T-helper 1 cell treated with Interleukin-12 subunit alpha and Interleukin-12 subunit beta and Interleukin-4 antibody, amounts not matched to agents 30 ng/mL and 1 ng/mL, for 36 hours (primary cell): ENCODE results near the gene ARFGAP2. TPM values are rescaled to one million over a fixed set of nuclear protein-coding genes. Genes with fewer than 3 reads are reported as not detected.
"Not testable (repeated sequence)": the region's sequence is repeated elsewhere in the genome, so short reads cannot be mapped to it uniquely, and the experiment has no call there.

Experiments
- intact Hi-C: fragments of 100-400 bp; cut with micrococcal nuclease; formaldehyde crosslinking; loops from one replicate; pipeline ENCODE4 v1.15.1; 2024
- total RNA-seq: library from RNA; stranded (reverse); gene quantifications from 2 replicates; pipeline ENCODE4 v1.2.3, GENCODE V29; 2022

Gene ARFGAP2
- total RNA-seq, 1 donor from 2014 or later = 115 TPM

GRCh38 chr11:47118958-47119688 lies 57.6 kb downstream of the ARFGAP2 start:
- intact Hi-C loops = not testable (repeated sequence)

Other genes with a start within 250 kb of the ARFGAP2 start
- 20.4 and 21.5 TPM in 2 replicates for gene CSTPP1, start 240.1 kb downstream of the ARFGAP2 start, total RNA-seq
- 2.9 and 3.4 TPM in 2 replicates for gene PACSIN3, start 9.6 kb upstream of the ARFGAP2 start, total RNA-seq
- gene DDB2, start 38.1 kb upstream of the ARFGAP2 start, total RNA-seq = 107 and 121 TPM in 2 replicates
- 41.7 and 45.3 TPM in 2 replicates for gene ACP2, start 71.9 kb upstream of the ARFGAP2 start, total RNA-seq
- 7.5 and 9.0 TPM in 2 replicates for gene NR1H3, start 81.1 kb upstream of the ARFGAP2 start, total RNA-seq
- 82.5 and 88.1 TPM in 2 replicates for gene MADD, start 93.3 kb upstream of the ARFGAP2 start, total RNA-seq
- not detected in 2 replicates for gene MYBPC3, start 175.8 kb upstream of the ARFGAP2 start, total RNA-seq
- gene SPI1, start 201.7 kb upstream of the ARFGAP2 start, total RNA-seq = 0.15 TPM in 1 of 2 replicates, not detected in the other
- 26.3 and 31.0 TPM in 2 replicates for gene SLC39A13, start 231.7 kb upstream of the ARFGAP2 start, total RNA-seq
- gene PSMC3, start 249.6 kb upstream of the ARFGAP2 start, total RNA-seq = 159 and 168 TPM in 2 replicates